Raji (cell line): ENCODE data around the gene C17orf50.

Experiments
- POLR2A ChIP-seq: IDR thresholded peaks from 2 replicates; pipeline ENCODE4 v1.6.1; 2011; ENCODE audit warnings: low read depth, low read length, control low read depth; ENCODE audit not compliant: insufficient read depth

The C17orf50 gene

GRCh38 chr17:35784895-35785294 lies 24.2 kb downstream of the C17orf50 start:
- TF ChIP-seq POLR2A = no peak

DNA sequence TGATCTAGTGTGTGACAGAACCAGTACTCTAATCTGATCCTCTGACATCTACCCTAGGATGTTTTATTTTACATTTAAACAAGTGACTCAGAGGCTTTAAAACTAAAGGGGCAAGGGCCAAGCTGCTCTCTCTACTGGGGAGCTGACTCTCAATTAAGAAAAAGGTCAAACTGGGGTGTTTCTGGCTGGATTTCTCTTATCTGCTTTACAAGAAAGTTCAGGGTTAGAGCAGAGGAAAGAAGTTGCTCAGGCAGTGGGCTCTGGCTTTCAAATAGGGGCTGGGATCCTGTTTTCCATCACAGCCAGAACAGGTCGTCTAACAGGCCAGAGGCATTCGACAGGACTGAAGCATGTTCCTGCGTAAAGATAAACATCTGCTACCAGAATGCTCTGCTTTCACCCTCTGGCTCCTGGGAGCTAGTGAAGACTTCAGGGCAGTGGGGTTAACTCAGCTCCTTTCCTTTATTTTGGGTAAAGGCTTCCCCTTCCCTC lies 26.3 kb downstream of the C17orf50 start:
- TF ChIP-seq POLR2A = no peak

GRCh38 chr17:35788477-35789368 lies 28.0 kb downstream of the C17orf50 start:
- no peak for TF ChIP-seq POLR2A

DNA sequence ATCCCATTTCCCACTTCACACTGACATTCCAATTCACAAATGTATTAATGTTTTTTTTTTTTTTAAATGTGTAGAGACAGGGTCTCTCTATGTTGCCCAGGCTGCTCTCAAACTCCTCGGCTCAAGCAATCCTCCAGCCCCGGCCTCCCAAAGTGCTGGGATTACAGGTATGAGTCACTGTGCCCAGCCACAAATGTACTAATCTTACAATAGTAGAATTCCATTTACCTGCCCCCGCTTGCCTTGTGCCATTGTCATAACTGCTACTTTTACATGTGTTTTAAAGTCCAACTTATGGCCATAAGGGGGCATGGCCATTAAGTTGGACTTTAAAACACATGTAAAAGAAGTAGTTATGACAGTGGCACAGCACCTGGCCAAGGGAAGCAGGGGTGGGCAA lies 30.2 kb downstream of the C17orf50 start:
- TF ChIP-seq POLR2A = no peak

DNA sequence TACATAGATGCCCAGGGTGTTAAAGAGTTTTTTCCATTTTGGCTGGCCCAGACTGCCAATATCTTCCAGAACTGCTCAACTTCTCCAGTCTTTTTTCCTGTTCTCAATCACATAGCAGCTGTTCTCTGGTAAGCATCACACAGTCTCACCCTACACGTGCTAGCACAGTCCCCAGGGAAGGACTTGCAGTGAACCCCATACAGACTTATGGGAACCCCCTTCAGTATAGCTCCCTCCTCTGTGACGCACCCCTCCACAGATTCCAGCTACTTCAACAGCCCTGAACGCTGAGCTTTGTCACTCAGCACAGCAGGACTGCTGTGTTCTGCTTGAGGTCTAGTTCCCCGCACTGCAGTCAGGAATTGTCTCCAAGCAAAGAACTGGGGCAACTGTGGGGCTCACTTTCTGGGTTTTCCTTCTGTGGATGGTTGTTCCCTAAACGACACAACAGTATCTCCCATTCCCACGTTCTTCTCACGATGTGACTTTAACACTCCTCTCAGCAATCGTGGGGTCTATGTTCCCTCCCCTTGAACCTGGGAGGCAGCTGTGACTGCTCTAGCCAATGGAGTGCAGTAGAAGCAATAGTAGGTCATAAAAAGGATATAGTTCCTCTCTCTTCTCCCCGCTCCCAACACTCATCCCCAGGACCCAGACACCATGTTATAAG lies 31.1 kb downstream of the C17orf50 start:
- TF ChIP-seq POLR2A = no peak

DNA sequence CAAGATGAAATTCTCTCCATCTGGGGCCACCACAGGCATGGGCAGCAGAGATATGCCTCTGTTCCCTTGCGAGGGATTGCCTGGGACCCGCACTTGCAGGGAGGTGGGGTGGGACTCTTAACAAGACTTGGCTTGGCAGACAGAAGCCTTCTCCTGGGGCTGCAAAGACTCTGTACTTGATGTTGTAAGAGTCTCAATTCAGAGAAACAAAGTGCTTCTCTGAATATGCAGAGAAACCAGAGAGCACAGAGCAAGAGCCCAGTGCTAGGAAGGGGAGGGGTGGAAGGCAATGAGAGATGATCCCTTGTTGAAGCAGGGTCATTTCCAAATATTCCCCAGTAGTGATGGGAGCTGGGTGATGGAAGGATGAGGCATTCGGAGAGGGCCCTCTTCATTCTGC lies 32.6 kb downstream of the C17orf50 start:
- no peak for TF ChIP-seq POLR2A

- TF ChIP-seq POLR2A = no peak
Observed at GRCh38 chr17:35795007-35795870, 34.6 kb downstream of the C17orf50 start, which contains the start of gene MMP28. MMP28 (minus strand) TSS chr17:35795641; CDS start chr17:35795377, 264 bp downstream.

DNA sequence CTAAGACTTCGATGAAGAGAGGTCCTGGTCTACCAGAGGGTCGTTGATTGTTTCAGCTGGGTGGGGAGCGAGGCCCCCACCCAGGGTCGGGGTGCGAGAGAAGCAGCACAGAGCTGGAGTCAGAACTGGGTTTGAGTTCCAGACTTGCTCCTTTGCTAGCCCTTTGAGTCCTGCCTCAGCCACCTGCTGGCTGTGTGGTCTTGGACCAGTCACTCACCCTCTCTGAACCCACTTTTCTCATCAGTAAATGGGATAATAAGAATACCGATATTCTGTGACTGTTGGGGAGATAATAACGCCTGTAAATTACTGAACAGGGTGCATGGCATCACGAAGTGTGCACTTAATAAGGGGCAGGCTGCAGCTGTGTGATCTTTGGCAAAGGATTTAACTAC lies 35.2 kb downstream of the C17orf50 start:
- TF ChIP-seq POLR2A = no peak

DNA sequence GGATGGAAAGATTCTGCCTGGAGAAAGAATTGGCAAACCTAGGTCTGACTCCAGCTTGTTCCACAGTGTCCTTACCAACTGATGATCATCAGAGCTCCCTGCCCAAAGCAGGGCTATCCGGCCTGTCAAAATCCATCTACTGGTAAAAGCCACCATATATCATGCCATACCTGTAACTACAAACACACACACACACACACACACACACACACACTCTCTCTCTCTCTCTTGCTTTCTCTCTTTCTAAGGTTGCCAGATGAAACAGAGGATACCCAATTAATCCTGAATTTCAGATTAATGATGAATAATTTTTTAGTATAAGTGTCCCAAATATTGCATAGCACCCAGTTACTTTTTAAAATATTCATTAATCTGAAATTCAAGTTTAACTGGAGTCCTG lies 36.3 kb downstream of the C17orf50 start:
- no peak for TF ChIP-seq POLR2A

- no peak for TF ChIP-seq POLR2A
Observed at GRCh38 chr17:35797370-35797769, 36.7 kb downstream of the C17orf50 start.

DNA sequence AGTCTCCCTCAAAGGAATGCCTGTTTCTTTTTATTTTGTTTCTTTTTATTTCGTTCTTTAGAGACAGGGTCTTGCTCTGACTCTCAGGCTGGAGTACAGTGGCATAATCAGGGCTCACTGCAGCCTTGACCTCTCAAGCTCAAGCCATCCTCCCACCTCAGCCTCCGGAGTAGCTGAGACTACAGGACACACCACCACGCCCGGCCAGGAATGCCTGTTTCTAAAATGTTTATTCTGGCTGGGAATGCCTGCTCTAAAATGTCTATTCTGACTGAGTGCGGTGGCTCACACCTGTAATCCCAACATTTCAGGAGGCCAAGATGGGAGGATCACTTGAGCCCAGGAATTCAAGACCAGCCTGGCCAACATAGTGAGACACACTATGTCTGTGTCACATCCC lies 37.2 kb downstream of the C17orf50 start:
- no peak for TF ChIP-seq POLR2A

- TF ChIP-seq POLR2A = no peak
Observed at GRCh38 chr17:35799942-35800341, 39.3 kb downstream of the C17orf50 start.

- TF ChIP-seq POLR2A = no peak; the same call in 1 of the 2 replicates
Observed at GRCh38 chr17:35801583-35802224, 41.0 kb downstream of the C17orf50 start.

- TF ChIP-seq POLR2A = no peak
Observed at GRCh38 chr17:35804658-35805192, 44.0 kb downstream of the C17orf50 start.
